Gastroesophageal sphincter (tissue), 4 donors: ENCODE data around the gene DACH1. TPM values are rescaled to one million over a fixed set of nuclear protein-coding genes. Genes with fewer than 3 reads are reported as not detected.

Experiments
- ATAC-seq: fragments of 150-250 bp; one replicate; pipeline ENCODE4 v1.9.1; 2016; ENCODE audit warnings: mild to moderate bottlenecking, moderate library complexity
- H3K27ac ChIP-seq, 4 donors: fragments of 200-600 bp; sonication (generic) in 3 of 4; 1 replicate in 3 of 4; 2 replicates in 1 of 4; pipeline ENCODE4 v1.5.1; 2016 to 2019
- H3K27me3 ChIP-seq: fragments of 200-600 bp; sonication (generic); one replicate; pipeline ENCODE4 v1.5.1; 2019
- H3K36me3 ChIP-seq, 2 donors: fragments of 200-600 bp; sonication (generic); one replicate each; pipeline ENCODE4 v1.5.1; 2019; ENCODE audit warnings: control low read depth in 1 of 2
- H3K4me1 ChIP-seq, 3 donors: fragments of 200-600 bp; sonication (generic); 1 replicate in 2 of 3; 2 replicates in 1 of 3; pipeline ENCODE4 v1.5.1; 2016 to 2019; ENCODE audit warnings: control low read depth in 2 of 3
- H3K4me3 ChIP-seq, 2 donors: fragments of 200-600 bp; sonication (generic); one replicate each; pipeline ENCODE4 v1.5.1; 2019; ENCODE audit warnings: mild to moderate bottlenecking in 1 of 2, moderate library complexity in 1 of 2
- H3K9me3 ChIP-seq, 3 donors: fragments of 200-600 bp; sonication (generic); one replicate each; pipeline ENCODE4 v1.5.1; 2017 to 2019; ENCODE audit warnings: control low read depth in 2 of 3
- EP300 ChIP-seq: sonication (generic); formaldehyde crosslinking; IDR thresholded peaks from one replicate; pipeline ENCODE4 v1.6.1; 2017; ENCODE audit warnings: antibody characterized with exemption, mild to moderate bottlenecking
- POLR2A ChIP-seq, 2 donors: fragments of 450-650 bp; IDR thresholded peaks; one replicate each; pipeline ENCODE4 v1.6.1; 2017; ENCODE audit warnings: antibody characterized with exemption in 2 of 2, mild to moderate bottlenecking in 2 of 2, moderate library complexity in 1 of 2
- POLR2AphosphoS5 ChIP-seq: sonication (generic); formaldehyde crosslinking; IDR thresholded peaks from one replicate; pipeline ENCODE4 v1.6.1; 2017; ENCODE audit warnings: antibody characterized with exemption
- WGBS, 2 donors: methylation state at CpG; one replicate each; pipeline ENCODE4 v1.1.5; 2018; ENCODE audit warnings: low coverage in 1 of 2; 5-methylcytosine and 5-hydroxymethylcytosine counted together
- total RNA-seq, 4 donors: library from RNA; depleted of rRNA; stranded (reverse); fragments of >200 nt; gene quantifications; one replicate each; pipeline ENCODE4 v1.1.0, GENCODE V29; 2016
- TF ChIP-seq, protein P1 (sequence below), 4 experiments: fragments of 200-600 bp in 2 of 4; fragments of 450-650 bp in 2 of 4; sonication (generic) in 1 of 4; IDR thresholded peaks; one replicate each; pipeline ENCODE4 v1.5.1; 2017 to 2019; ENCODE audit warnings: antibody characterized with exemption in 4 of 4, mild to moderate bottlenecking in 2 of 4, moderate library complexity in 2 of 4

The DACH1 gene
- total RNA-seq, 4 donors from 2014 or later: 1.1 to 2.1 (median 1.7) TPM

DNA sequence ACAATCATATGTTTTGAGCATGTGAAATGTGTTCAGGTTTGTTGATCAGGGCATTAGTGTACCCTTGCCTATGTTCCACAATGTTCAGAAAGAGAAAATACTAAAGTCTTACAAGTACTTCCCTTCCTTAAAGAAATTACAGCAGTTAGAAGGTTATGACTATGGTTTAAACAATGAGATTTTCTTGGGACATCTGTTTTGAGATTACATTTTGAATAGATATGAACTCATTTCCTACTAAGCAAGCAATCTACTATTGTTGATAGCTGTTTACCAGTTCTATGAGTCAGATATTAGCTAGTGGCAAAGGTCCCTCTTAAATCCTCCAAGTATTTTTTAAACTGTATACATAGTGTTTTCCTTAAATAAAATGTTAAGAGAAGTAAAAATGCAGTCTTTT is 241.3 kb downstream of the DACH1 start:
- TF ChIP-seq EP300 (no peak), POLR2A (IDR thresholded peaks at IDR 0.05) (no peak), POLR2AphosphoS5 (no peak)
- TF ChIP-seq, protein P1, sequence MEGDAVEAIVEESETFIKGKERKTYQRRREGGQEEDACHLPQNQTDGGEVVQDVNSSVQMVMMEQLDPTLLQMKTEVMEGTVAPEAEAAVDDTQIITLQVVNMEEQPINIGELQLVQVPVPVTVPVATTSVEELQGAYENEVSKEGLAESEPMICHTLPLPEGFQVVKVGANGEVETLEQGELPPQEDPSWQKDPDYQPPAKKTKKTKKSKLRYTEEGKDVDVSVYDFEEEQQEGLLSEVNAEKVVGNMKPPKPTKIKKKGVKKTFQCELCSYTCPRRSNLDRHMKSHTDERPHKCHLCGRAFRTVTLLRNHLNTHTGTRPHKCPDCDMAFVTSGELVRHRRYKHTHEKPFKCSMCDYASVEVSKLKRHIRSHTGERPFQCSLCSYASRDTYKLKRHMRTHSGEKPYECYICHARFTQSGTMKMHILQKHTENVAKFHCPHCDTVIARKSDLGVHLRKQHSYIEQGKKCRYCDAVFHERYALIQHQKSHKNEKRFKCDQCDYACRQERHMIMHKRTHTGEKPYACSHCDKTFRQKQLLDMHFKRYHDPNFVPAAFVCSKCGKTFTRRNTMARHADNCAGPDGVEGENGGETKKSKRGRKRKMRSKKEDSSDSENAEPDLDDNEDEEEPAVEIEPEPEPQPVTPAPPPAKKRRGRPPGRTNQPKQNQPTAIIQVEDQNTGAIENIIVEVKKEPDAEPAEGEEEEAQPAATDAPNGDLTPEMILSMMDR (IDR thresholded peaks at IDR 0.05): no peak

DNA sequence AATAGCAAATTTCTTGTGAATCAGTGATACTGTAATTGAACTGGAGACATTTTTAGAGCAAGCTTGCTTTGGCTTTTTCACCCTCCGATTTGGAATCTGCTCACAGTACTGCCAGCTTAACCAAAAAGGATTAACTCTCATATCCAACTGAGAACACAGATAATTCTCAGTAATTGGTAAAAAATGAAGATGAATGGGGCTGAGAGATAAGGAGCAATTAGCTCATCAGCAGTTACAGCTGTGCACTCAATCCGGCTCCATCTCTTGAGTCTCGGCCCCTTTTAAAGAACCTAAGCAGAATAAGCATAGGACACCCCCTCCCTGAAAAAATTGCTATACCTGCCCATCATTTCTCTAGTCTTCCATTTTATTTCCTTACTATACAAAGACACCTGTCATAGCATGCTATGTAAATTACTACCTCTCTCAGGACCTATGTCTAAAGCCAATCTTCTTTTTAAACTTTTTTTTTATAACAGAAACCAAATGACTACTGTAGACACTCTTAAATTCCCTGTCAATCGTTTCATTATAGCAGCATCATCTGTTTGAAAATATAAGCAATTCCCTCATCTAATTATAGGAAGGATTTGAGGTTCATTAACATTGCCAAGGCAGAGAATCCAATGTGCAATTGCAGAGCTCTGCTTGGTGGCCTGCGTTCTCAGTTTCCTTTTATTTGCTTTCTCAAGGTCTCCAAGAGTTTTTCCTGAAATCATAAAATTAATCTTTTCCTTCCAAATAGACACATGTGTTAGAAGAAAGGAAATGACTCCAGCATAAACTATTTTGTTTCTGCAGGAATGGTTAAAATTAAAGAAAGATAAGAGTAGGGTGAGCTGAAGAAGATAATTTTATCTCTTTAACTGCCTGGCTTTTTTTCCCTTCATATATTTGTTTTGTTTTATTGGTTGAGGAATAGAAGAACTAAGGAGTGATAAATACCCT is 242.1 kb downstream of the DACH1 start:
- no peak overlapping the region for H3K4me3 ChIP-seq
- ATAC-seq: no peak
- H3K4me1 ChIP-seq: no peaks in the 10 kb centered on the region
- TF ChIP-seq POLR2A (IDR thresholded peaks at IDR 0.05) (no peak), POLR2AphosphoS5 (no peak), EP300 (no peak)
- TF ChIP-seq, protein P1 (IDR thresholded peaks at IDR 0.05): no peak
- H3K27me3 ChIP-seq: no peaks in the 10 kb centered on the region
- no peaks in the 10 kb centered on the region for H3K36me3 ChIP-seq
- WGBS, 2 donors: 52 to 76% methylated on average over 5 of the region's 5 CpGs
- H3K9me3 ChIP-seq: no peaks in the 10 kb centered on the region
- H3K27ac ChIP-seq: no peak overlapping the region

More for the DNA sequence above, 241.3 kb downstream of the DACH1 start:
- H3K4me1 ChIP-seq: no peaks in the 10 kb centered on the region
- no peaks in the 10 kb centered on the region for H3K9me3 ChIP-seq
- no peak overlapping the region for H3K4me3 ChIP-seq
- ATAC-seq: no peak
- H3K27me3 ChIP-seq: no peaks in the 10 kb centered on the region
- no peak overlapping the region for H3K27ac ChIP-seq
- no peaks in the 10 kb centered on the region for H3K36me3 ChIP-seq

DNA sequence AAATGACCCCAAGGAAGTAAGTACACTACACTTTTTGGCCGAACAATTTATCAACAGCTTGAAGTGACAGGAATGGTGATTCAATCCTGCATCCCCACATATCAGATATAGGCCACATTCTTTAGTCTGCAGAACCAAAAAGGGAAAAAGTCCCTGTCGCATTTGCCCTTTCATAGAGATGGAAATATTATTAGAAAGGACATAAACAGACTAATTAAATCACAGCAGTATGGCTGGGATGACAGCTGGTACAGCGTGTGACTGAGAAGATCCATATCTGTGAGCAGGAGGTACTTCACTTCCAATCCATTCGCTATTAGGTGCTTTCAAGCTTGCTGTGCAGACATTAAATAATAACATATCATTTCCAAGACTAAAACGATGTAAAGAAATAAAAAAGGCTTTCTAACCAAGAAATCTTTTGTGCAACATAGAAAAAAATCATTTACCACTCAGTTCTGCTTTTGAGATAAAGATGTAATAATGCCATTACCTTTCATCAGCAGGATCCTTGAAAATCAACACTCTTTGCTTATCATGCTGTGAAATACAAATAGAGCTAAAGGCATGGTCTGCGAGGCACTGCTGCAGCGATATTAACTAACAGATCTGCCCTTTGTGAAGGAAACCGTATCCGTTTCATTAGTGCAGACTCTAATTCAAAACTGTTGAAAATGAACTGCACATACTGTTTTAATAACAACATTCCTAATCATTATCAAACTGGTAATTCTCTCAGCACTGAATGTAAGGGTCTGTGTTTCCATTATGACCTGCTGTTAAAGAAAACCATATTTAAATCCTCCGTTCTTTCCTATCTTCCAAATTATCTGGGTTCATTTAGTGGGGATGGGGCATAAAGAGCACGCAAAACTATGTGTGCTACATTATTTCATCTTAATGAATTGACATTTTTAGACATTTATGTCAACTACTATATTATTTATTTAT is 245.6 kb downstream of the DACH1 start:
- TF ChIP-seq, protein P1 (IDR thresholded peaks at IDR 0.05): no peak
- TF ChIP-seq POLR2AphosphoS5 (no peak), EP300 (no peak), POLR2A (IDR thresholded peaks at IDR 0.05) (no peak)
- Histone ChIP-seq H3K9me3 (no peaks in the 10 kb centered on the region), H3K27ac (no peak overlapping the region), H3K27me3 (no peaks in the 10 kb centered on the region), H3K36me3 (no peaks in the 10 kb centered on the region), H3K4me1 (no peaks in the 10 kb centered on the region), H3K4me3 (no peak overlapping the region)
- no peak for ATAC-seq
- WGBS, 2 donors: 47 to 56% methylated on average over 11 of the region's 11 CpGs

DNA sequence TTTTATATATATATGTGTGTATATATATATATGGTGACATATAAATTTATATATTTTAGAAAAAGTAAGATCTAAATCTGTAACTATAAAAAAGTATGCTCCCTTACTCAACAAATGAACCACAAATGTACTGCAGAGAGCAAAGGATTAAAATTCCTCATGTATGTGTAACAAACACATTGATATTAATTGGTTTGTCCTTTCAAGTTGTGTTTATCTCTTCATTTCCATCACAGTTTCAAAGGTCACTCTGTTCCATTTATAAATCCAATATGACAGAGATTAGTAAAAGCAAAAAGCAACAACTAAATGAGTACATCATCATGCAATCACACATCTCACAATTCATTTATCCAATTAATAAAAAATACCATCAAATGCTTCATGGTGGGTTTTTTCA is 247.9 kb downstream of the DACH1 start:
- Histone ChIP-seq H3K4me1 (no peaks in the 10 kb centered on the region), H3K27ac (no peak overlapping the region), H3K4me3 (no peak overlapping the region), H3K9me3 (no peaks in the 10 kb centered on the region), H3K27me3 (no peaks in the 10 kb centered on the region), H3K36me3 (no peaks in the 10 kb centered on the region)
- ATAC-seq: no peak
- TF ChIP-seq, protein P1 (IDR thresholded peaks at IDR 0.05): no peak
- TF ChIP-seq EP300 (no peak), POLR2AphosphoS5 (no peak), POLR2A (IDR thresholded peaks at IDR 0.05) (no peak)
